ENCODE measurements around the gene ADGRG3.
"Not testable (repeated sequence)": the region's sequence is repeated elsewhere in the genome, so short reads cannot be mapped to it uniquely, and the experiment has no call there.

Gene ADGRG3

GRCh38 chr16:57721356-57722209 lies 53.5 kb downstream of the ADGRG3 start:
- DNase-seq (ENCODE audit: low spot score) = no peak

DNA sequence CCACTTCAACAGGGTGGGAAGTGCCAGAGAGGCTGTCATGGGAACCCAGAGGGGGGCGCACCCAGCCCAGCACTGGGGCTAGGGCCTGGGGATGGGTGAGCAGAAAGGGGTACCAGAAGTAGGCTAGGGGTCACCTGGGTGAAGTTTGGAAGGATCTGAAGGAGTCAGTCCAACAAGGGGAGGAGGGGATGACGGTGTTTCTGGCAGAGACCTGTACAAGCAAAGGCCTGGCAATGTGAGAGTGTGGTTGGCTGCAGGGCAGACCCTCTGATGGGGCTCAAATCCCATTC lies 54.0 kb downstream of the ADGRG3 start:
- no peak for DNase-seq (ENCODE audit: low spot score)

GRCh38 chr16:57722651-57723050 lies 54.5 kb downstream of the ADGRG3 start:
- no peak for DNase-seq (ENCODE audit: low spot score)

GRCh38 chr16:57723170-57723569 lies 55.1 kb downstream of the ADGRG3 start:
- DNase-seq (ENCODE audit: low spot score) = no peak

DNA sequence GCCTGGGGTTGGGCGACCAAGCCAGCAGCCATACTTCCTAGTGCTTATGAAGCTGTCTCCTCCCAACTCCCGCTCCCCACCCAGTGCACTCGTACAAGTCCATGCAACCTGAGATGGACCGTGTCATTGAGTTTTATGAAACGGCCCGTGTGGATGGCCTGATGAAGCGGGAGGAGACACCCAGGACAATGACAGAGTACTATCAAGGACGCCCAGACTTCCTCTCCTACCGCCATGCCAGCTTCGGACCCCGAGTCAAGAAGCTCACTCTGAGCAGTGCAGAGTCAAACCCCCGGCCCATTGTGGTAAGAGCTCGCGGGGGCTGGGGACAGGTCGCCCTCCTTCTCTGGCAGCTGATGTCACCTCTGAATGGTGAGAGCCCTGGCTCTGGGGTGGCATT lies 56.4 kb downstream of the ADGRG3 start:
- DNase-seq (ENCODE audit: low spot score) = no peak

DNA sequence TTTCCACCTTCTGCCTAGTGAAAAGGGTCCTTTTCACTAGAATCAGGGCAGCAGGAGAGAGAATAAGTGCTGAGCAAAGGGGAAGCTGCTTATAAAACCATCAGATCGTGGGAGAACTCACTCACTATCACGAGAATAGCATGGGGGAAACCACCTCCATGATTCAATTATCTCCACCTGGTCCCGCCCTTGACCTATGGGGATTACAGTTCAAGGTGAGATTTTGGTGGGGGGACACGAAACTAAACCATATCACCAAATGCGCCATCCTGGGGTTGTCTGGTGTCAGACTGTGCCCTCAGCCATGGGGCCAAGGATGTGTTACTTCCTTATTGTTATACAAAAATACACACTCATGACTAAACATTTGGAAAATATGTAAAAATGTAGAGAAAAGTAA lies 57.0 kb downstream of the ADGRG3 start:
- DNase-seq (ENCODE audit: low spot score) = no peak

DNA sequence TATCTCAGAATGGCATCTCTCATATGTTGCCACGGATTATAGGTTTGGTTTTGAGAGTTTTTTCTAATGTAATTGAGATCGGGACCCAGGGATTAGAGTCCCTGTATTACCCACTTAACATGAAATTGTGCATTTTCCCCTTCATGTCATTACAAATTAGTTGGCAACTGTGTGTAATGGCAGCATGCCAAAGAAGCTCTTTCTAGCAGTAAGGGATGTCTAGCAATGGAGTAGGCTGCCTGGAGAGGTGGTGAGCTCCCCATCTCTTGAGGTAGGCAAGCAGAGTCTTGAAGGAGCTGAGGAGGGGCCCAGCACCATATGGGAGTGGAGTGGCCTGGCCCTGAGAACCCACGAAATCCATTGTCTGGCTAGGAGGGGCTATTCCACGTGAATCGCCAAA lies 57.4 kb downstream of the ADGRG3 start:
- no peak for DNase-seq (ENCODE audit: low spot score)

DNA sequence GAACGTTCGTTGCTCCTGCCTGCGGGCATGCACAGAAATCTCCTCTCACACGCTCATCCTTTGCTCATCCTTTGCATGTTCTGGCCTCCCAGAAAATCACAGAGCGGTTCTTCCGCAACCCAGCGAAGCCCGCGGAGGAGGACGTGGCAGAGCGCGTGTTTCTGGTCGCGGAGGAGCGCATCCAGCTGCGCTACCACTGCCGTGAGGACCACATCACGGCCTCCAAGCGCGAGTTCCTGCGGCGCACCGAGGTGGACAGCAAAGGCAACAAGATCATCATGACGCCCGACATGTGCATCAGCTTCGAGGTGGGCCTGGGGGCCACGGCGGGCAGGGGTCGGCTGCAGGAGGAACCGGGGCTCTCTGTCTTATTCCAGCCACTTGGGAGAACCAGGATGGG lies 57.9 kb downstream of the ADGRG3 start:
- no peak for DNase-seq (ENCODE audit: low spot score)

DNA sequence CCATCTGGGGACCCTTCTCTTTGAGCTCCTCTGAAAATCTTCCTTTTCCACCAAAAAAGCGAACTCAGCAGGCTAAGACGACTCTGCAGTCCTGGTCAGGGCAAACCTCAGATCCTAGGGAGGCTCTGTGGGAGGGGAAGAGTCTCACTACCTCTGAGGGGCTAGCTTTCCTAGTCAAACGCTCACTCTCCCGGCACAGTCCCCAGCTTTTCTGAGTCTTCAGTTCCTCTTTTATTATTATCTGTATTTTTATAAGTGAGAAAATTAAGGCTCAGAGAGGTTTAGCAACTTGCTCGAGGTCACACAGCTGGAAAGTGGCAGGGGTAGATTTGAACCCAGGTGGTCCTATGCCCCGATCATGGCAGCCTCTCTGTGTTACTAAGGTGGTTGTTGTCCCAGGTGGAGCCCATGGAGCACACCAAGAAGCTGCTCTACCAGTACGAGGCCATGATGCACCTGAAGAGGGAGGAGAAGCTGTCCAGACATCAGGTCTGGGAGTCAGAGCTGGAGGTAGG lies 58.4 kb downstream of the ADGRG3 start:
- no peak for DNase-seq (ENCODE audit: low spot score)

GRCh38 chr16:57727610-57728009 lies 59.5 kb downstream of the ADGRG3 start:
- no peak for DNase-seq (ENCODE audit: low spot score)

DNA sequence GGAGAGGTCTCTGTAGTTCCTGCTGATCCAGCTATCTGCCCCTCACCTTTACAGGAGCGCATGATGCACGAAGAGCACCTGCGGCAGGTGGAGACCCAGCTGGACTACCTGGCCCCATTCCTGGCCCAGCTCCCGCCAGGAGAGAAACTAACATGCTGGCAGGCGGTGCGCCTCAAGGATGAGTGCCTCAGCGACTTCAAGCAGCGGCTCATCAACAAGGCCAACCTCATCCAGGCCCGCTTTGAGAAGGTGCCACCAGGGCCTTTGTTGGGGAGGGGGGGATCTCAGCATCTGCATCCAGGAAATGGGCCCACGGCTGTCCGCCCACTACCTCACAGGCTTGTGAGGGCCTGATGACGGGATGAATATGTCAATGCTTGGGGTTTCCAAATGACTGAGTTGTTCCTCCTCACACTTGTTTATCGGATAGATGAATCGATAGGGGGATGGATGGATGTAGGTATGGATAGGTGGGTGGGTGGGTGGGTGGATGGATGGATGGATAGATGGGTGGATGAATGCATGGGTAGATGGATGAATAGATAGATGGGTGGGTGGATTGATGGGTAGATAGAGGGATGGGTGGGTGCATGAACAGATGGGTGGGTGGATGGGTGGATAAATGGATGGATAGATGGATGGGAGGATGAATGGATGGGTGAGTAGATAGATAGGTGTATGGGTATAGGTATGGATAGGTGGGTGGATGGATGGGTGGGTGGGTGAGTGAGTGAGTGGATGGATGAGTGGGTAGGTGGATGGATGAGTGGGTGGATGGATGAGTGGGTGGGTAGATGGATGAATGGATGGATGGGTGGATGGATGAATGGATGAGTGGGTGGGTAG lies 60.5 kb downstream of the ADGRG3 start:
- no peak for DNase-seq (ENCODE audit: low spot score)

DNA sequence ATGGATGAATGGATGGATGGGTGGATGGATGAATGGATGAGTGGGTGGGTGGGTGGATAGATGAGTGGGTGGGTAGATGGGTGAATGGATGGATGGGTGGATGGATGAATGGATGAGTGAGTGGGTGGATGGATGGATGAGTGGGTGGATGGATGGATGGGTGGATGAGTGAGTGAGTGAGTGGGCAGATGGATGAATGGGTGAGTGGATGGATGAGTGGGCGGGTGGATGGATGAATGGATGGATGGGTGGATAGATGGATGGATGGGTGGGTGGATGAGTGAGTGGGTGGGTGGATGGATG lies 61.0 kb downstream of the ADGRG3 start:
- no peak for DNase-seq (ENCODE audit: low spot score)

DNA sequence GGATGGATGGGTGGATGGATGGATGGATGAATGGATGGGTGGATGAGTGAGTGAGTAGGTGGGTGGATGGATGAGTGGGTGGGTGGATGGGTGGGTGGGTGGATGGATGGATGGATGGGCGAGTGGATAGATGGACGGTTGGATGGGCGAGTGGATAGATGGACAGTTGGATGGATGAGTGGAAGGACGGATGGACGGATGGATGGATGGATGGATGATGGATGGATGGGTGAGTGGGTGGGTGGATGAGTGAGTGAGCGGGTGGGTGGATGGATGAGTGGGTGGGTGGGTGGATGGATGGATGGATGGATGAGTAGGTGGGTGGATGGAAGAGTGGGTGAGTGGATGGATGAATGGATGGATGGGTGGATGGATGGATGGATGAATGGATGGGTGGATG lies 61.7 kb downstream of the ADGRG3 start:
- DNase-seq (ENCODE audit: low spot score) = not testable (repeated sequence)

GRCh38 chr16:57730771-57731730 lies 62.9 kb downstream of the ADGRG3 start:
- DNase-seq (ENCODE audit: low spot score) = no peak

DNA sequence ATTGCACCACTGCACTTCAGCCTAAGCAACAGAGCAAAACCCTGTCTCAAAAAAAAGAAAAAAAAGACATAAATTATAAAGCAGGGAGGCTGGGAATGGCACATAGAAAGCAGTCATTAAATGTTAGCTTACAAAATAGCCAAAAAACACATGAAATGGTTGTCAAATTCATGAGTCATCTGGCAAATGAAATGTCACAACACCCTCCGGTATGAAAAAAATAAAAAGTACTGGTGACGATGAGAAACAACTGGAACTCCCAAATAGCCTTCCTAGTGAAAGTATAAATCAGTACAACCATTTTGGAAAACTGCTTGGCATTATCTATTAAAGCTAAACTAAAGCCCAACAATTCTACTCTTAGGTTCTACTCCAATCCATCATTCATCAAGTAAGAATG lies 63.9 kb downstream of the ADGRG3 start:
- no peak for DNase-seq (ENCODE audit: low spot score)

- no peak for DNase-seq (ENCODE audit: low spot score)
These were observed 64.6 kb downstream of the ADGRG3 start for GRCh38 chr16:57732714-57733113.

- no peak for DNase-seq (ENCODE audit: low spot score)
These were observed 66.3 kb downstream of the ADGRG3 start for GRCh38 chr16:57734308-57734924.

DNA sequence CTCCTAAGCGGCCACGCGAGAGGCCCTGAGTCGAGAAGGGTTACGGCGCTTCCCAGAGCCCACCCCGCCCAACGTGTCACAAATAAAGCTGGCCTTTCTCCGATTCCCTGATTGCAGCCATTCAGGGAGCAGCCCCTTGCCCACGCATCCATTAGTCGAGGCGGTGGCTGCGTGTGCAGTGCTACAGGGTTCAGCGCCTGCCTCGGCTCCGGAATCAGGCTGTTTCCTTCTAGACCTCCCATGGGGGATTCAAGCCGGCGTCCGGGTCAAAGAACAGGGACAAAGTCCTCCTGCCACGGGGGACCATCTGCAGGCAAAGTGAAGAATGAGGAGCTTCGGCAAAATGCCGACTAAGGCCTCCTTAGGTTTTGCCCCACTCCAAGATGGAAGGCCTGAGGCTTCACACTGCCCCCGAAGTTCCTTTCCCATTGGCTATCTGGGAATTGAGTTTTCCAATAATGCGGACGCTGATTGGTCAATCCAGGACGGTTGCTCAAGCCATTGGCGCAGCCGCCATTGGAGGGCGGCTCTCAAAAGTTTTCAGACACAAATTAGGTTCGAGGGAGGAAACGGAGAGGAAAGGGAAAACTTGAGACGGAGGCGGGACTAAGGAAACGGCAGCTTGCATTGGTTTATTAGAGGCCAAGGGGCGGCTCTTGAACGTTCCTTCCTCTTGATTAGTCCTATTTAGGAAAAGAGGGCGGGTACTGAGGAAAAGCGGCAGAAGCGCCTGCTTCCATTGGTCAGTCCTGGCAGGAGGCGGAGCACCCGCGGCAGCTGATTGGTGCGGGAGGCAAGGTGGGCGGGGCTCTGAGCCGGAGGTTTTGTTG lies 67.0 kb downstream of the ADGRG3 start:
- peak; percentile 100 for DNase-seq (ENCODE audit: low spot score)

GRCh38 chr16:57735755-57736418 lies 67.8 kb downstream of the ADGRG3 start, which contains the start of gene KATNB1:
Gene KATNB1, plus strand, starts transcription at chr16:57735770. Its CDS starts 1,474 bp downstream, at chr16:57737244.
- DNase-seq (ENCODE audit: low spot score) = no peak
